Upper lobe of left lung (tissue), 6 donors: ENCODE measurements around the gene GPC5. TPM values are rescaled to one million over a fixed set of nuclear protein-coding genes. Genes with fewer than 3 reads are reported as not detected.

ENCODE experiments used
- ATAC-seq, 2 donors: fragments of 200-7000 bp; cut with Tn5 transposase; one replicate each; pipeline ENCODE4 v1.9.1; 2022; ENCODE audit warnings: mild to moderate bottlenecking in 2 of 2, moderate library complexity in 2 of 2; ENCODE audit not compliant: low FRiP score in 2 of 2
- DNase-seq, 2 donors: peaks; one replicate each; pipeline ENCODE4 v3.0.0-alpha.2; 2019 to 2020
- H3K27ac ChIP-seq, 4 donors: fragments of 200-600 bp; sonication (generic); one replicate each; pipeline ENCODE4 v1.5.1; 2016 to 2019
- H3K27me3 ChIP-seq, 4 donors: fragments of 200-600 bp; sonication (generic); one replicate each; pipeline ENCODE4 v1.5.1; 2017 to 2019
- H3K36me3 ChIP-seq, 4 donors: fragments of 200-600 bp; sonication (generic); one replicate each; pipeline ENCODE4 v1.5.1; 2016 to 2019
- H3K4me1 ChIP-seq, 4 donors: fragments of 200-600 bp; sonication (generic); one replicate each; pipeline ENCODE4 v1.5.1; 2018 to 2019
- H3K4me3 ChIP-seq, 4 donors: fragments of 200-600 bp; sonication (generic); one replicate each; pipeline ENCODE4 v1.5.1; 2017 to 2019; ENCODE audit warnings: mild to moderate bottlenecking in 2 of 4, moderate library complexity in 1 of 4
- H3K9me3 ChIP-seq, 4 donors: fragments of 200-600 bp; sonication (generic); one replicate each; pipeline ENCODE4 v1.5.1; 2018 to 2019
- EP300 ChIP-seq, 4 donors: sonication (generic); formaldehyde crosslinking; IDR thresholded peaks; one replicate each; pipeline ENCODE4 v1.5.1; 2017; ENCODE audit warnings: antibody characterized with exemption in 4 of 4, control low read depth in 2 of 4
- POLR2A ChIP-seq, 4 donors: fragments of 450-650 bp; IDR thresholded peaks; one replicate each; pipeline ENCODE4 v1.5.1; 2016 to 2017; ENCODE audit warnings: antibody characterized with exemption in 4 of 4, mild to moderate bottlenecking in 2 of 4
- POLR2AphosphoS5 ChIP-seq, 2 donors: sonication (generic); formaldehyde crosslinking; IDR thresholded peaks; one replicate each; pipeline ENCODE4 v1.5.1; 2017; ENCODE audit warnings: antibody characterized with exemption in 2 of 2
- WGBS, 2 donors: methylation state at CpG; one replicate each; pipeline ENCODE4 v1.1.5; 2017 to 2018; 5-methylcytosine and 5-hydroxymethylcytosine counted together
- total RNA-seq, 6 donors: library from RNA; depleted of rRNA in 4 of 6; stranded (reverse); fragments of >200 nt in 4 of 6; gene quantifications; one replicate each; pipeline versions ENCODE4 v1.1.0 to v1.2.1, GENCODE V29; 2016 to 2021
- TF ChIP-seq, protein P1 (sequence below), 6 experiments: fragments of 450-650 bp in 4 of 6; fragments of 200-600 bp in 2 of 6; sonication (generic) in 2 of 6; IDR thresholded peaks; one replicate each; pipeline ENCODE4 v1.5.1; 2016 to 2019; ENCODE audit warnings: antibody characterized with exemption in 6 of 6
- donor health status: DM: no; HTN: no; CAD: no; lungs with moderate emphysema.
- donor health status: DM: no; HTN: yes; CAD: no; lungs with severe emphysema.

Gene GPC5
- total RNA-seq, 6 donors from 2014 or later: 7.6 to 51.4 (median 12.8) TPM

DNA sequence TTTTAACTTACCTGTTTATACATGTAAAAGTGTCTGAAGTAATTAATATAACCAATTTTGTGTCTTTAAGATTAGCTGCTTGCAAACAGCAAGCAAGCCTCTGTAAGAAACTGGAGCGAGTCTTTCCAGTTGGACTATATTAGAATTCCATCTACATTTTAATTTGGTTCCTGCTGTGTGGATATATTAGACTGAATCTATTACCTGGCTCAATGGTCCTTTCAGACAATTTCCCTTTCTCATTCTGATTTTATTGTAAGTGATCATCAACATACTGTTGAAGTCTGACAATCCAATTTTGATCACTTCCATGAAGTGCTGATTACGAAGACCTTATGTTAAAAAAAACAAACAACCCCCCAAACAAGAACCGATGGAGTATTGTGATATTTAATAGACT lies 72.3 kb downstream of the GPC5 start:
- no peak for ATAC-seq
- TF ChIP-seq EP300 (IDR thresholded peaks at IDR 0.05): no peak
- TF ChIP-seq POLR2AphosphoS5 (IDR thresholded peaks at IDR 0.05): no peak
- TF ChIP-seq, protein P1, sequence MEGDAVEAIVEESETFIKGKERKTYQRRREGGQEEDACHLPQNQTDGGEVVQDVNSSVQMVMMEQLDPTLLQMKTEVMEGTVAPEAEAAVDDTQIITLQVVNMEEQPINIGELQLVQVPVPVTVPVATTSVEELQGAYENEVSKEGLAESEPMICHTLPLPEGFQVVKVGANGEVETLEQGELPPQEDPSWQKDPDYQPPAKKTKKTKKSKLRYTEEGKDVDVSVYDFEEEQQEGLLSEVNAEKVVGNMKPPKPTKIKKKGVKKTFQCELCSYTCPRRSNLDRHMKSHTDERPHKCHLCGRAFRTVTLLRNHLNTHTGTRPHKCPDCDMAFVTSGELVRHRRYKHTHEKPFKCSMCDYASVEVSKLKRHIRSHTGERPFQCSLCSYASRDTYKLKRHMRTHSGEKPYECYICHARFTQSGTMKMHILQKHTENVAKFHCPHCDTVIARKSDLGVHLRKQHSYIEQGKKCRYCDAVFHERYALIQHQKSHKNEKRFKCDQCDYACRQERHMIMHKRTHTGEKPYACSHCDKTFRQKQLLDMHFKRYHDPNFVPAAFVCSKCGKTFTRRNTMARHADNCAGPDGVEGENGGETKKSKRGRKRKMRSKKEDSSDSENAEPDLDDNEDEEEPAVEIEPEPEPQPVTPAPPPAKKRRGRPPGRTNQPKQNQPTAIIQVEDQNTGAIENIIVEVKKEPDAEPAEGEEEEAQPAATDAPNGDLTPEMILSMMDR (IDR thresholded peaks at IDR 0.05): no peak
- no peak for TF ChIP-seq POLR2A (IDR thresholded peaks at IDR 0.05)
- 85 to 86% methylated on average over 3 of the region's 3 CpGs for WGBS, 2 donors

DNA sequence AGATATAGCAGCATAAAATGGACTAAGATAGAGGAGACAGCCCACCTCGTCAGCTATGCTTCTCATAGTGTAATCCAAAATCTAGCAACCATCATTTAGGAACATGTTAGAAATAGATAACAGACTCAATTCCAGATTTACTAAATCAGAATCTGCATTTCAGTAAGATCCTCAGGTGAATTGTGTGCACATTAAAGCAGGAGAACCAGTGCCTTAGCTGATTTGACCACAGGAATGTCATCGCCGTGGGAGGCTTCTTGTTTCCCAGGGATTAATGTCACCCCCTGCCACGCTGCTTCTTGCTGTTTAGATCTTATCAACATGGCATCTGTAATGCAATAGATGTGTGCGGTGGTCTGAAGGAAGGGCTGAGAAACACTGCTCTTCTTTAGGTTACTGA lies 84.0 kb downstream of the GPC5 start:
- no peaks in the 10 kb centered on the region for H3K36me3 ChIP-seq
- H3K9me3 ChIP-seq: no peaks in the 10 kb centered on the region
- ATAC-seq: no peak
- WGBS, 2 donors: 67 to 75% methylated on average over 5 of the region's 5 CpGs
- no peaks in the 10 kb centered on the region for H3K4me1 ChIP-seq
- no peak overlapping the region for H3K4me3 ChIP-seq
- no peak for TF ChIP-seq POLR2AphosphoS5 (IDR thresholded peaks at IDR 0.05)
- TF ChIP-seq, protein P1 (IDR thresholded peaks at IDR 0.05): no peak
- no peak for DNase-seq
- H3K27ac ChIP-seq: no peak overlapping the region
- no peaks in the 10 kb centered on the region for H3K27me3 ChIP-seq

More for the DNA sequence above, 72.3 kb downstream of the GPC5 start:
- H3K4me1 ChIP-seq: no peaks in the 10 kb centered on the region
- DNase-seq: no peak
- H3K4me3 ChIP-seq: no peak overlapping the region
- no peaks in the 10 kb centered on the region for H3K9me3 ChIP-seq
- H3K36me3 ChIP-seq: no peaks in the 10 kb centered on the region
- no peaks in the 10 kb centered on the region for H3K27me3 ChIP-seq
- H3K27ac ChIP-seq: no peak overlapping the region

- no peaks in the 10 kb centered on the region for H3K27me3 ChIP-seq
- no peaks in the 10 kb centered on the region for H3K36me3 ChIP-seq
- no peak for DNase-seq
- no peak overlapping the region for H3K27ac ChIP-seq
- ATAC-seq: no peak
- H3K9me3 ChIP-seq: no peaks in the 10 kb centered on the region
- TF ChIP-seq, protein P1 (IDR thresholded peaks at IDR 0.05): no peak
- H3K4me1 ChIP-seq: no peaks in the 10 kb centered on the region
- WGBS, 2 donors: 67 to 81% methylated on average over 2 of the region's 2 CpGs
- H3K4me3 ChIP-seq: no peak overlapping the region
These were observed 93.6 kb downstream of the GPC5 start for GRCh38 chr13:91491980-91492379.

- no peaks in the 10 kb centered on the region for H3K36me3 ChIP-seq
- TF ChIP-seq POLR2A (IDR thresholded peaks at IDR 0.05) (no peak), EP300 (IDR thresholded peaks at IDR 0.05) (no peak), POLR2AphosphoS5 (IDR thresholded peaks at IDR 0.05) (no peak)
- TF ChIP-seq, protein P1 (IDR thresholded peaks at IDR 0.05): no peak
- whole genome bisulfite sequencing, 2 donors: 90% methylated on average over 5 of the region's 5 CpGs
- H3K27me3 ChIP-seq: no peaks in the 10 kb centered on the region
- no peak for ATAC-seq
- H3K4me1 ChIP-seq: no peaks in the 10 kb centered on the region
- no peaks in the 10 kb centered on the region for H3K9me3 ChIP-seq
- no peak overlapping the region for H3K27ac ChIP-seq
- H3K4me3 ChIP-seq: no peak overlapping the region
- no peak for DNase-seq
These were observed 95.0 kb downstream of the GPC5 start for GRCh38 chr13:91493442-91493841.

GRCh38 chr13:91498298-91498697 lies 99.9 kb downstream of the GPC5 start:
- H3K9me3 ChIP-seq: no peaks in the 10 kb centered on the region
- DNase-seq: no peak
- no peak for ATAC-seq
- H3K4me3 ChIP-seq: no peak overlapping the region
- no peaks in the 10 kb centered on the region for H3K36me3 ChIP-seq
- H3K27me3 ChIP-seq: no peaks in the 10 kb centered on the region
- no peak for TF ChIP-seq POLR2A (IDR thresholded peaks at IDR 0.05)
- no peak for TF ChIP-seq EP300 (IDR thresholded peaks at IDR 0.05)
- TF ChIP-seq, protein P1 (IDR thresholded peaks at IDR 0.05): no peak
- no peak overlapping the region for H3K27ac ChIP-seq
- H3K4me1 ChIP-seq: no peaks in the 10 kb centered on the region
- WGBS, 2 donors: 81 to 87% methylated on average over 5 of the region's 5 CpGs
